HG02571 (cell line): ENCODE results near the gene NPAS3.

Experiments used
- ATAC-seq: cut with Tn5 transposase; IDR thresholded peaks from one replicate; pipeline ENCODE4 v1.9.1; 2021; ENCODE audit warnings: mild to moderate bottlenecking, moderate library complexity; ENCODE audit not compliant: unreplicated experiment

NPAS3 gene

DNA sequence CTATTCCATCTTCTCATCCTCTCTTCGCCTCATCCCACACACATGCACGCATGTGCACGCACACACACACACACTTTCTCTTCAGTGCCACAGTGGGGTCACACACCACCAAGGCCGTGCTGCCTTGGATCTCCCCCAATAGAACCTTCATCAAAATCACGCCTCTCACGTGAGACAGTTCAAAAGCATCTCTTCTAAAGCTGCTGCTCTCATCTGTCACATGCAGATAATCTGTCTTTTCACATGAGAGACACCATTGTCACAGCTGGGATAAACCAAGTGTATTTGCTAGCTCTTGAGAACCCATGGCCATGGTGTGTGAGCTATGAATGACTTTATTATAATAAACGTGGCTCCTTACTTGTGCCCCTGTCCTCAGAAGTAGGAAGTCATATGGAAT, 793.5 kb downstream of the NPAS3 start:
- no peak for ATAC-seq

DNA sequence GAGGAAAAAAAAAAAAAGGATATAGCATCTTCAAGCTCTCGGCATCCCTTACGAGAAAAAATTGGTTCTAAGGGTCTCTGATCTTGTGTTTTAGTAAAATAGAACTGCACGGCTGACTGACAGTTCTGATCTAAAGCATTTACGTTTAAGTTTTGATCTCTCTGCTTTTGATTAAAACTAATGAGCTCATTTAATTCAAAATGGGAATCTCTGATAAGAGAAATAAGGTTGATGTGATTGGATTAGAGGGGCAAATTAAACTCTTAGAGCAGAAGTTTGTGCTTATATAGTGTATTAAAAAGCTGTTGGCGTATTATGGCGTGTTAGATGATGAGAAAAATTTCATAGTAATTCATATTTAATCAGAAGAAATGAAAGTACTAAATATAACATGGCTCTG, 794.6 kb downstream of the NPAS3 start:
- ATAC-seq: no peak

GRCh38 chr14:33733721-33734120, 795.0 kb downstream of the NPAS3 start:
- no peak for ATAC-seq

- ATAC-seq: no peak
Measured at GRCh38 chr14:33734387-33734786, 795.7 kb downstream of the NPAS3 start.

- no peak for ATAC-seq
Measured at GRCh38 chr14:33736299-33736825, 797.7 kb downstream of the NPAS3 start.

DNA sequence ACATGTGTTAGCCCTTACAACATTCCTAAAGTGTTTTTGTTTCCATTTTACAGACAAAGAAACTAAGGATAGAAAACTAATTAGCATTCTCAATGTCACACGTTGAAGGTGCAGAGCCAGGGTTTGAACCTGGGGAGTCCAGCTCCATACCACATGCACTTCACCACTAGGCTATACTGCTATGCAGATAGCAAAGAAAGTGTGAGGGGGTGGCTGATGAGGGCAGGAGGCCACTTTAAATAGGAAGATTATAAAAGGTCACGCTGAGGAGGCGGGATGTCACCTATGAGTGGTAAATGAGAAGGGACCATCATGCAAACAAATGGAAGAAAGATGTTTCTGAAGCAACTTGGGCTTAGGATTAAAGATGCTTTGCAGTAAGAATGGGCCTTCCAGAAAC, 798.3 kb downstream of the NPAS3 start:
- ATAC-seq: no peak

DNA sequence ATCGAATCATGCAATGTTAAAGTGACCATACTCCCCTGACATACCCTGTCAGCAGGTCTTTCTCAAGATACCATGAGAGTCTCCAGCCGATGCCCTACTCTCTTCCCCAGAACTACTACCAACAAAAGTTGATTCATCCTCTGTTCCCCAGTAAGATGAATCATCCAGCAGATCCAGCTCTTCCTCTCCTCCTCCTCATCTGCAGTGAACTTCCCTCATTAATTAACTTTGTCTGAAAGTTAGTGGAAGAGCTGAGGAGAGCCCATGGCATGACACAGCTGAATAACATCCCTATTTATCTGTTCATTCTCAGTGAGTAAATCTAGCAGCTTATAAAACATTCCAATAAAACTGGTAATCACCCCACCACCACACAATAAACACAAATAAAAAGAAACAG, 798.8 kb downstream of the NPAS3 start:
- no peak for ATAC-seq

GRCh38 chr14:33738029-33738428, 799.4 kb downstream of the NPAS3 start:
- no peak for ATAC-seq

- ATAC-seq: no peak
Measured at GRCh38 chr14:33738491-33738890, 799.8 kb downstream of the NPAS3 start.

GRCh38 chr14:33740531-33740930, 801.9 kb downstream of the NPAS3 start:
- no peak for ATAC-seq

- ATAC-seq: no peak
Measured at GRCh38 chr14:33742166-33742565, 803.5 kb downstream of the NPAS3 start.

GRCh38 chr14:33745163-33745562, 806.5 kb downstream of the NPAS3 start:
- no peak for ATAC-seq

- ATAC-seq: no peak
Measured at GRCh38 chr14:33747749-33748148, 809.1 kb downstream of the NPAS3 start.

- ATAC-seq: no peak
Measured at GRCh38 chr14:33754261-33754660, 815.6 kb downstream of the NPAS3 start.

GRCh38 chr14:33755358-33755757, 816.7 kb downstream of the NPAS3 start:
- no peak for ATAC-seq

DNA sequence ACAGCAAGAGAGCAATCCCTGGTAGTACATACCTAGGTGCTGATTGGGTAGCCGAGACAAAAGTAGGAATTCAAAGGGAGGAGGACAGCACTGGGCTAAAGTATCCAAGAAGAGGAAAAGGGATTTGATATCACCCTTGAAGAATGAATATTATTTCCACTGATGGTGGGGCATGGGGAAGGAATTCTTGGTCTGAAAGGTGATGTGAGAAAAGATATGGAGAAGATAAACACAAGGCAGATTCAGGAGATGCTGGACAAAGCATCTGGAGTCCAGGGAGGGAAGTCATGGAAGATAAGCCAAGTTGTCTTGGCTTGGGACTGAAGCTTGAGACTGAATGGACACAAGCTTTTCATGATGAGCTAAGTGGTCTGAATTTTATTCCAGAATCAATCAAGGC, 818.2 kb downstream of the NPAS3 start:
- no peak for ATAC-seq

DNA sequence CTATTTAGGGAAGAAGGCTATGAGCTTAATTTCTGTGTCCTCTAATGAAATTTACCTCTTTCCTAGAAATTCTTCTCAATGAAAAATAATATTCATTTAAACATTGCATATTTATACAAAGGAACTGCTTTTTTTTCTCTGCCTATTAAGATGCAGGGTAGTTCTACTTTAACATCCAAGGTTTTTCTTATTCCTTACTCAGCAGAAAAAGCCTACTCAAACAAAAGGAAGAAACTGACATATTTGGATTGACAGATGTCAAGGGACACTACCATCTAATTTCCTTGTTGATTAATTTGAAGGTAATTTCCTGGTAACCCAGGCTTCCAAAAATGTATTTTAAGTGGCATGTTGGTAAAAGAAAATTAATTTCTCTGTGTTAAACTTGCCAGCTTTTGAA, 819.9 kb downstream of the NPAS3 start:
- ATAC-seq: no peak

- no peak for ATAC-seq
Measured at GRCh38 chr14:33762161-33762851, 823.6 kb downstream of the NPAS3 start.

GRCh38 chr14:33764876-33765650, 826.4 kb downstream of the NPAS3 start:
- ATAC-seq: no peak

GRCh38 chr14:33767586-33768457, 829.1 kb downstream of the NPAS3 start:
- ATAC-seq: no peak

DNA sequence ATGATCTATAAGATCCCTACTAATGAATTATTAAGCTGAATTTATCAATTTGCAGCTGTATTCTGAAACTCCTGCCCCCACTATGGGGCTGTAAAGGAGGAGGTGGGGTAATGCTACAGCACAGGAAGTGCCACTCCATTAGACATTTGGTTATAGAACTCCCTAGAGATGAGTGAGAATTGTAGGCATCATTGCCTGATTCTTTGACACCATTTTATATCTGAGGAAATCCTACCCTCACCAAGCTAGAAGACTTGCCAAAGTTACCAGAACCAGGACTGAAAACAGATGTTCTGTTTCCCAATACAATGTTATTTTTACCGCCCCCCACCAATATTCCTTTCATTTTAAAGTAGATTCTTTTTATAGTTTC, 829.8 kb downstream of the NPAS3 start:
- no peak for ATAC-seq
